Ovary (tissue), 9 donors: ENCODE results near the gene ZNF319. TPM values are rescaled to one million over a fixed set of nuclear protein-coding genes. Genes with fewer than 3 reads are reported as not detected.

Experiments used
- DNase-seq, 5 donors: peaks; one replicate each; pipeline ENCODE4 v3.0.0-alpha.2; 2019 to 2020
- H3K27ac ChIP-seq, 2 donors: fragments of 200-600 bp; one replicate each; pipeline versions ENCODE4 v1.5.1 to v1.8.0; 2019 to 2022
- H3K27me3 ChIP-seq: fragments of 200-600 bp; one replicate; pipeline ENCODE4 v1.8.0; 2022
- H3K36me3 ChIP-seq: fragments of 200-600 bp; sonication (generic); one replicate; pipeline ENCODE4 v1.5.1; 2019
- H3K4me1 ChIP-seq: one replicate; pipeline ENCODE4 v1.8.1; 2013; ENCODE audit warnings: mild to moderate bottlenecking, moderate library complexity; ENCODE audit not compliant: insufficient read depth
- H3K4me3 ChIP-seq: fragments of 200-600 bp; sonication (generic); one replicate; pipeline ENCODE4 v1.5.1; 2017
- H3K9me3 ChIP-seq, 2 donors: fragments of 200-600 bp in 1 of 2; sonication (generic) in 1 of 2; one replicate each; pipeline versions ENCODE4 v1.5.1 to v1.8.1; 2013 to 2019; ENCODE audit warnings: mild to moderate bottlenecking in 1 of 2, moderate library complexity in 1 of 2
- EP300 ChIP-seq: sonication (generic); formaldehyde crosslinking; IDR thresholded peaks from one replicate; pipeline ENCODE4 v1.6.1; 2017; ENCODE audit warnings: antibody characterized with exemption
- POLR2A ChIP-seq: fragments of 450-650 bp; IDR thresholded peaks from one replicate; pipeline ENCODE4 v1.6.1; 2017; ENCODE audit warnings: antibody characterized with exemption, mild to moderate bottlenecking, moderate library complexity
- WGBS, 3 donors: extraction: QIAGEN DNeasy Blood & Tissue Kit in 1 of 3; methylation state at CpG; one replicate each; pipeline versions ENCODE4 v1.1.5 to v1.1.7; 2013 to 2017; 5-methylcytosine and 5-hydroxymethylcytosine counted together
- intact Hi-C, 4 donors: fragments of 100-400 bp; cut with DNase I; formaldehyde crosslinking; loops; one replicate each; pipeline versions ENCODE4 v1.11.0 to v1.15.1; 2022 to 2023
- polyA plus RNA-seq, 2 donors: library from polyadenylated mRNA; stranded (reverse); fragments of 200-250 nt in 1 of 2; fragments of 350-450 nt in 1 of 2; fragmentation: Illumina TruSeq in 1 of 2; extraction: RNeasy Lipid Tissue Mini Kit (QIAGEN cat#74804) in 1 of 2; gene quantifications; one replicate each; pipeline ENCODE4 v1.2.3, GENCODE V29; 2013 to 2014
- total RNA-seq, 7 donors: library from RNA; depleted of rRNA in 2 of 7; stranded (reverse); fragments of >200 nt in 2 of 7; fragmentation: NEBNext Ultra II Directional in 3 of 7; extraction: Animal tissue kit (Norgen Biotek cat#: 25700) in 3 of 7; gene quantifications; one replicate each; pipeline versions ENCODE4 v1.1.0 to v1.2.4, GENCODE V29; 2016 to 2023
- TF ChIP-seq, protein P1 (sequence below), 3 donors: fragments of 450-650 bp in 2 of 3; fragments of 200-600 bp in 1 of 3; IDR thresholded peaks; one replicate each; pipeline versions ENCODE4 v1.5.1 to v1.8.0; 2016 to 2022; ENCODE audit warnings: antibody characterized with exemption in 3 of 3, mild to moderate bottlenecking in 1 of 3
- donor health status: DM: no; HTN: no; CAD: no; lungs with moderate emphysema.
- donor health status: DM: no; HTN: no; CAD: no.
- donor health status: Bipolar disorder and iron deficiency.
- donor health status: DM: yes; HTN: yes; CAD: no.
- donor health status: DM: no; HTN: no; CAD: no.
- donor health status: DM: yes; HTN: yes; CAD: no.

ZNF319 gene
- total and polyA plus RNA-seq, 9 donors, result 5.6 to 17.8 (median 12.9) TPM

GRCh38 chr16:57977418-57978069 is 22.9 kb downstream of the ZNF319 start:
- no peaks in the 10 kb centered on the region for H3K9me3 ChIP-seq
- WGBS, 3 donors, result 81 to 83% (median 83%) methylated on average over 12 of the region's 12 CpGs
- H3K36me3 ChIP-seq, result no peaks in the 10 kb centered on the region
- no peaks in the 10 kb centered on the region for H3K4me1 ChIP-seq
- no peaks in the 10 kb centered on the region for H3K27me3 ChIP-seq
- H3K4me3 ChIP-seq, result no peak overlapping the region
- no peak for TF ChIP-seq EP300
- TF ChIP-seq, protein P1, sequence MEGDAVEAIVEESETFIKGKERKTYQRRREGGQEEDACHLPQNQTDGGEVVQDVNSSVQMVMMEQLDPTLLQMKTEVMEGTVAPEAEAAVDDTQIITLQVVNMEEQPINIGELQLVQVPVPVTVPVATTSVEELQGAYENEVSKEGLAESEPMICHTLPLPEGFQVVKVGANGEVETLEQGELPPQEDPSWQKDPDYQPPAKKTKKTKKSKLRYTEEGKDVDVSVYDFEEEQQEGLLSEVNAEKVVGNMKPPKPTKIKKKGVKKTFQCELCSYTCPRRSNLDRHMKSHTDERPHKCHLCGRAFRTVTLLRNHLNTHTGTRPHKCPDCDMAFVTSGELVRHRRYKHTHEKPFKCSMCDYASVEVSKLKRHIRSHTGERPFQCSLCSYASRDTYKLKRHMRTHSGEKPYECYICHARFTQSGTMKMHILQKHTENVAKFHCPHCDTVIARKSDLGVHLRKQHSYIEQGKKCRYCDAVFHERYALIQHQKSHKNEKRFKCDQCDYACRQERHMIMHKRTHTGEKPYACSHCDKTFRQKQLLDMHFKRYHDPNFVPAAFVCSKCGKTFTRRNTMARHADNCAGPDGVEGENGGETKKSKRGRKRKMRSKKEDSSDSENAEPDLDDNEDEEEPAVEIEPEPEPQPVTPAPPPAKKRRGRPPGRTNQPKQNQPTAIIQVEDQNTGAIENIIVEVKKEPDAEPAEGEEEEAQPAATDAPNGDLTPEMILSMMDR (IDR thresholded peaks at IDR 0.05), result no peak
- TF ChIP-seq POLR2A, result no peak
- DNase-seq, result no peak
- no peak overlapping the region for H3K27ac ChIP-seq
- intact Hi-C loops, result no loop called here

- Histone ChIP-seq H3K36me3 (no peaks in the 10 kb centered on the region), H3K27me3 (no peaks in the 10 kb centered on the region), H3K4me1 (no peaks in the 10 kb centered on the region), H3K27ac (no peak overlapping the region), H3K9me3 (no peaks in the 10 kb centered on the region), H3K4me3 (no peak overlapping the region)
- intact Hi-C loops, result no loop called here
- no peak for DNase-seq
- 69 to 79% (median 72%) methylated on average over 2 of the region's 2 CpGs for WGBS, 3 donors
- no peak for TF ChIP-seq EP300
- no peak for TF ChIP-seq POLR2A
- TF ChIP-seq, protein P1 (IDR thresholded peaks at IDR 0.05), result no peak
These were observed 24.1 kb downstream of the ZNF319 start for GRCh38 chr16:57976331-57976796.

DNA sequence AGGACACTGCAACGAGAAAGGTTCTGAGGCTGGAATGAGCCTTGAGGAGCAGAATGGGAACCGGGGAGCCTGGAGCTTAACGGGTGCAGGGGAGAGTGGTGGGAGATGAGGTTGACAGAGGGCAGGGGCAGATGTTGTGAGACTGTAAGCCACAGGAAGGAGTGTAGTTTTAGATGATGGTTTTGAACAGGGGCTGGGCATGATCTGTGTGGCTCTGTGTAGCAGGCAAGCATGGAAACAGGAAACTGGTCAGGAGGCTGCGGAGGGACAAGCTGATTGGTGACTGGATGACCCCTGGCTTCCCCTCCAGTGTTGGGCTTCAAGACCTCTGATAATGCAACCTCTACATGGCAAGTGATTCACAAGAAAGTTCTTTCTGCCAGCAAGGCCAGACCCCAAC is 28.2 kb downstream of the ZNF319 start:
- H3K36me3 ChIP-seq, result no peaks in the 10 kb centered on the region
- H3K9me3 ChIP-seq, result no peaks in the 10 kb centered on the region
- no peaks in the 10 kb centered on the region for H3K4me1 ChIP-seq
- H3K27me3 ChIP-seq, result no peaks in the 10 kb centered on the region
- intact Hi-C loops, result no loop called here
- DNase-seq, result no peak
- no peak overlapping the region for H3K4me3 ChIP-seq
- no peak overlapping the region for H3K27ac ChIP-seq
- TF ChIP-seq EP300, result no peak
- TF ChIP-seq, protein P1 (IDR thresholded peaks at IDR 0.05), result no peak
- no peak for TF ChIP-seq POLR2A
- WGBS, 3 donors, result 52 to 68% (median 61%) methylated on average over 4 of the region's 4 CpGs

GRCh38 chr16:57971848-57972247 is 28.6 kb downstream of the ZNF319 start:
- no peaks in the 10 kb centered on the region for H3K36me3 ChIP-seq
- no peaks in the 10 kb centered on the region for H3K9me3 ChIP-seq
- intact Hi-C loops, result no loop called here
- H3K4me3 ChIP-seq, result no peak overlapping the region
- WGBS, 3 donors, result 55 to 82% (median 61%) methylated on average over 1 of the region's 1 CpG
- DNase-seq, result no peak
- TF ChIP-seq POLR2A (no peak), EP300 (no peak)
- TF ChIP-seq, protein P1 (IDR thresholded peaks at IDR 0.05), result no peak
- no peaks in the 10 kb centered on the region for H3K27me3 ChIP-seq
- no peak overlapping the region for H3K27ac ChIP-seq
- no peaks in the 10 kb centered on the region for H3K4me1 ChIP-seq
